MCF 10A (cell line): ENCODE results near the gene GABBR1. TPM values are rescaled to one million over a fixed set of nuclear protein-coding genes. Genes with fewer than 3 reads are reported as not detected.

ENCODE experiments used
- BruUV-seq: library from RNA; stranded (reverse); fragments of 400-500 nt; replicated peaks from 2 replicates; lab custom pipeline; 2021; lab: Mats Ljungman, UMichigan
- CTCF ChIA-PET: fragments of 300-600 bp; sonication (Branson Sonifier 250); formaldehyde crosslinking; extraction: SDS; loops from one replicate; lab custom pipeline; 2021; ENCODE audit warnings: antibody characterized with exemption, inconsistent platforms; lab: Yijun Ruan, JAX
- POLR2A ChIA-PET: fragments of 300-600, 350-650 bp; sonication (Branson Sonifier 250); formaldehyde crosslinking; extraction: SDS; loops from one replicate; lab custom pipeline; 2020; ENCODE audit warnings: antibody characterized with exemption, inconsistent platforms; lab: Yijun Ruan, JAX
- DNase-seq: peaks from one replicate; pipeline ENCODE4 v3.0.0-alpha.2; 2018; ENCODE audit not compliant: unreplicated experiment
- H3K27ac Mint-ChIP-seq: one replicate; pipeline ENCODE4 v1.8.0; 2022; ENCODE audit warnings: mild to moderate bottlenecking, low read depth, mixed read lengths; ENCODE audit not compliant: unreplicated experiment
- H3K27me3 Mint-ChIP-seq: one replicate; pipeline ENCODE4 v1.8.0; 2022; ENCODE audit warnings: mixed read lengths; ENCODE audit not compliant: insufficient read depth, unreplicated experiment
- H3K36me3 Mint-ChIP-seq: one replicate; pipeline ENCODE4 v1.8.0; 2022; ENCODE audit warnings: mild to moderate bottlenecking, moderate library complexity, mixed read lengths; ENCODE audit not compliant: insufficient read depth, unreplicated experiment
- H3K4me1 Mint-ChIP-seq: one replicate; pipeline ENCODE4 v1.8.0; 2022; ENCODE audit warnings: mixed read lengths; ENCODE audit not compliant: insufficient read depth, unreplicated experiment
- H3K4me3 Mint-ChIP-seq: one replicate; pipeline ENCODE4 v1.8.0; 2022; ENCODE audit warnings: mild to moderate bottlenecking, moderate library complexity, mixed read lengths; ENCODE audit not compliant: unreplicated experiment
- H3K9me3 Mint-ChIP-seq: one replicate; pipeline ENCODE4 v1.8.0; 2022; ENCODE audit warnings: mixed read lengths; ENCODE audit not compliant: unreplicated experiment
- intact Hi-C: fragments of 100-400 bp; cut with micrococcal nuclease; formaldehyde crosslinking; loops from 2 replicates; pipeline ENCODE4 v1.14.1; 2022
- total RNA-seq: library from RNA; stranded (reverse); gene quantifications from 2 replicates; pipeline ENCODE4 v1.2.3, GENCODE V29; 2022
- TF ChIP-seq, protein P1 (sequence below): fragments of 200-600 bp; IDR thresholded peaks from one replicate; pipeline ENCODE4 v1.8.0; 2022; ENCODE audit warnings: antibody characterized with exemption, mild to moderate bottlenecking; ENCODE audit not compliant: unreplicated experiment

Gene GABBR1
- total RNA-seq, 1 experiment from 2014 or later = 38.8 TPM

DNA sequence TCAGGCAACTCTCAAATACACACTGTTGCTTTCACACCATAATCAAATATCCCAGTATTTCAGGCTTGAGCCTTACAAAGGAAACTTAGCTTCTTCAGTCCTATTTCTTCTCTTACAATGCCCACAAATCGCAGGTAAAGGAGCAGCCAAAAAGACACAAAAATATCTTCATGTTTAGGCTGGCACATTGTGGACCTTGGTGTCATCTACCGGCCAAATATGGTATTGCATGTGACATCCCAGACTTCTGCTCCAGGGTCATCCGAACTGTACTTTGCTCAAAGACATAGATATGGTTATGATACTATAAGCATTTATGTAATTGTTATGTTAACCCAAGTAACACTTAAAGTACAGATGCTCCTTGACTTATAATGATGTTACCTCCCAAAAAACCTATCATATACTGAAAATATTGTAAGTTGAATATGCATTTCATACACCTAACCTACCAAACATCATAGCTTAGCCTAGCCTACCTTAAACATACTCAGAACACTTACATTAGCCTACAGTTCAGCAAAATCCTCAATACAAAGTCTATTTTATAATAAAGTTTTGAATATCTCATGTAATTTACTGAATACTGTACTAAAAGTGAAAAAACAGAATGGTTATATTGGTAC, 43.4 kb downstream of the GABBR1 start:
- H3K9me3 Mint-ChIP-seq = no peaks in the 10 kb centered on the region
- CTCF ChIA-PET = interaction anchor here (0.6 to 3.9 kb wide), 23 partner anchors 8 to 1360 kb away, joined by 3 to 26 read pairs (median 4); partner anchors contain the start of genes OR12D1 and OR12D2
- BruUV-seq = no TSS peak

DNA sequence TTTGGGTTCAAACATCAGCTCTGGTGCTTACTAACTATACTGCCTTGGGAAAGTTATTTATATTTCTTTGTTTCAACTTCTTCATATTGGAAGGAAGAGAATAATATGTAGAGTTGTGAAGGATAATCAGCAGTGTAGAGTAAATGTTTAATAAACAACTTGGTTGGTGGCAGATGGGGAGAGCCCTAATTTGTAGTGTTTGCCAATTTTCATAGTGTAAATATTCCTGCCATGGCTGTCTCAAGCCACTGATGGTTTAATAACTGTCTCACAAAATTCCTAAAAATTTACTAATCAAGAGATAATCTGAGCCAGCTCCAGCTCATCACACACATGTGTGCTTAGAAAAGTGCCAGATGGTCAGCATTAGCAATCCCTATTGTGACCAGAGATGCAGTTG, 48.2 kb downstream of the GABBR1 start, which contains the start of gene OR2H2:
TSS of gene OR2H2 (plus strand) at position 301 of the 400 bp plus-strand sequence. CDS start 2,824 bp downstream, outside the sequence.
- Mint-ChIP-seq H3K36me3 (no peaks in the 10 kb centered on the region), H3K4me3 (no peak within 1 kb of the TSS), H3K27me3 (peaks cover 80% of the 10 kb centered on the region), H3K9me3 (no peaks in the 10 kb centered on the region), H3K4me1 (no peaks in the 10 kb centered on the region), H3K27ac (no peak within 1 kb of the TSS)
- DNase-seq = no peak
- intact Hi-C loops = loop anchor here (5.0 kb wide), 3 partner anchors 513 to 748 kb away; no protein-coding TSS in a partner anchor
- ChIA-PET CTCF (interaction anchor here (1.1 kb wide), 1 partner anchor 208 kb away, joined by 3 read pairs; no protein-coding TSS in a partner anchor), POLR2A (interaction anchor here (1.2 kb wide), 1 partner anchor 209 kb away, joined by 3 read pairs; no protein-coding TSS in a partner anchor)
- TF ChIP-seq, protein P1, sequence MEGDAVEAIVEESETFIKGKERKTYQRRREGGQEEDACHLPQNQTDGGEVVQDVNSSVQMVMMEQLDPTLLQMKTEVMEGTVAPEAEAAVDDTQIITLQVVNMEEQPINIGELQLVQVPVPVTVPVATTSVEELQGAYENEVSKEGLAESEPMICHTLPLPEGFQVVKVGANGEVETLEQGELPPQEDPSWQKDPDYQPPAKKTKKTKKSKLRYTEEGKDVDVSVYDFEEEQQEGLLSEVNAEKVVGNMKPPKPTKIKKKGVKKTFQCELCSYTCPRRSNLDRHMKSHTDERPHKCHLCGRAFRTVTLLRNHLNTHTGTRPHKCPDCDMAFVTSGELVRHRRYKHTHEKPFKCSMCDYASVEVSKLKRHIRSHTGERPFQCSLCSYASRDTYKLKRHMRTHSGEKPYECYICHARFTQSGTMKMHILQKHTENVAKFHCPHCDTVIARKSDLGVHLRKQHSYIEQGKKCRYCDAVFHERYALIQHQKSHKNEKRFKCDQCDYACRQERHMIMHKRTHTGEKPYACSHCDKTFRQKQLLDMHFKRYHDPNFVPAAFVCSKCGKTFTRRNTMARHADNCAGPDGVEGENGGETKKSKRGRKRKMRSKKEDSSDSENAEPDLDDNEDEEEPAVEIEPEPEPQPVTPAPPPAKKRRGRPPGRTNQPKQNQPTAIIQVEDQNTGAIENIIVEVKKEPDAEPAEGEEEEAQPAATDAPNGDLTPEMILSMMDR = no peak
- BruUV-seq = no TSS peak

More for the DNA sequence above, 43.4 kb downstream of the GABBR1 start:
- H3K36me3 Mint-ChIP-seq = no peaks in the 10 kb centered on the region
- no peak overlapping the region for H3K4me3 Mint-ChIP-seq
- no peak overlapping the region for H3K27ac Mint-ChIP-seq
- POLR2A ChIA-PET = interaction anchor here (0.5 to 0.9 kb wide), 4 partner anchors 32 to 752 kb away, joined by 3 to 4 read pairs (median 4); no protein-coding TSS in a partner anchor
- DNase-seq = peak; percentile 65
- no peaks in the 10 kb centered on the region for H3K4me1 Mint-ChIP-seq
- TF ChIP-seq, protein P1 = peak; percentile 92
- intact Hi-C loops = loop anchor here (1.0 to 5.0 kb wide), 6 partner anchors 175 to 903 kb away; partner anchors contain the start of gene OR12D1
- peaks cover 68% of the 10 kb centered on the region for H3K27me3 Mint-ChIP-seq

DNA sequence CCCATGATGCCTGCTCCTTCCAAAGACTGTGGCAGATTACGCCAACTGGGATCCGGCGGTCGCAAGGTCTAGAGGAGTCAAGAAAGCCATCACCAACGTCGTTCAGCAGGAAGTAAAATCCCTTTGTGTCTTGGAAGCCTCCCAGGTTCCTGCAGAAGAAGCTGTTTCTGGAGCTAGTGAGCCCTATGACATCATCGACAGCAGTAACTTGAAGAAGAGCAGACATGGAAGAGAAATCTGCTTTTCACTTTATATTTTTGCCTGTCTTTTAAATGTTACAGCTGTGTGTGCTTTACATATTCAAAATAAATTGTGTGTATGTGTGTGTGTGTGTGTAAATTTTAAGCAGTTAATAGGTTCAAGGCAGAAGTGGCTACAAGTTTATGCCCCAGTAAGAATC, 55.4 kb downstream of the GABBR1 start:
- H3K36me3 Mint-ChIP-seq = no peaks in the 10 kb centered on the region
- H3K27ac Mint-ChIP-seq = no peak overlapping the region
- H3K27me3 Mint-ChIP-seq = peaks cover 76% of the 10 kb centered on the region
- intact Hi-C loops = no loop called here
- BruUV-seq = no TSS peak
- no peak overlapping the region for H3K4me3 Mint-ChIP-seq
- no peaks in the 10 kb centered on the region for H3K4me1 Mint-ChIP-seq
- no peaks in the 10 kb centered on the region for H3K9me3 Mint-ChIP-seq
- TF ChIP-seq, protein P1 = no peak
- no peak for DNase-seq
- ChIA-PET CTCF (interaction anchor here (1.0 to 1.8 kb wide), 2 partner anchors 11 to 79 kb away, joined by 3 to 8 read pairs; partner anchors contain the start of gene MOG), POLR2A (interaction anchor here (0.6 kb wide), 1 partner anchor 128 kb away, joined by 5 read pairs; no protein-coding TSS in a partner anchor)

DNA sequence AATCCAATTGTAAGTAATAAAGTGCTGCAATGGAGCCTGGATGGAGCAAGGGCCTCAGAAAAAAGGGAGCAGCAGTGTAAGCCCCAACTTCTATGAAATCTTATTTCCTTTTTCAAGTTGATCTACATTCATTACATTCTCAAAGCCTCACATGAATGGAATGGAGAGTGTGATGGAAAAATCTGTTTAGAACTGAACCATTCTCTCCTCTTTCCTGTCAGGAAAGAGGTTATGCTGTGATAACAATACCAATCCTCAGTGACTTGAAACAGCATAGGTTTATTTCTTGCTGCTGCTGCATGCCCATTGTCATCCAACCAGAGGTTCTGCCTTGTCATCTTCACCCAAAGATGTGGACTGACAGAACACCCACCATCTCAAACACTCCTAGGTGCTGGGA, 56.9 kb downstream of the GABBR1 start:
- Mint-ChIP-seq H3K27ac (no peak overlapping the region), H3K9me3 (no peaks in the 10 kb centered on the region), H3K27me3 (peaks cover 91% of the 10 kb centered on the region), H3K4me1 (no peaks in the 10 kb centered on the region), H3K36me3 (no peaks in the 10 kb centered on the region), H3K4me3 (no peak overlapping the region)
- DNase-seq = no peak
- ChIA-PET POLR2A (no interaction called here), CTCF (interaction anchor here (2.1 kb wide), 1 partner anchor 13 kb away, joined by 10 read pairs; no protein-coding TSS in a partner anchor)
- BruUV-seq = no TSS peak
- intact Hi-C loops = no loop called here
- TF ChIP-seq, protein P1 = no peak
